K562 (cell line): ENCODE measurements around the gene BCL10. TPM values are rescaled to one million over a fixed set of nuclear protein-coding genes. Genes with fewer than 3 reads are reported as not detected.

Source experiments
- AFF4 ChIP-seq: sonication (generic); formaldehyde crosslinking; IDR thresholded peaks from 2 replicates; pipeline ENCODE4 v1.8.0; 2023; ENCODE audit warnings: mild to moderate bottlenecking, missing genetic modification reagents
- ARID2 ChIP-seq: fragments of 450-650 bp; IDR thresholded peaks from 2 replicates; pipeline ENCODE4 v1.6.1; 2017; ENCODE audit warnings: antibody characterized with exemption, mild to moderate bottlenecking
- DLX4 ChIP-seq: fragments of 250-450 bp; sonication (Bioruptor Pico); IDR thresholded peaks from 2 replicates; pipeline ENCODE4 v1.6.1; 2021; ENCODE audit warnings: mild to moderate bottlenecking
- DNMT1 ChIP-seq: fragments of 450-650 bp; IDR thresholded peaks from 2 replicates; pipeline ENCODE4 v1.6.1; 2016; ENCODE audit warnings: antibody characterized with exemption, mild to moderate bottlenecking
- GTF3C2 ChIP-seq: IDR thresholded peaks from 3 replicates; pipeline ENCODE4 v1.6.1; 2011; ENCODE audit warnings: borderline replicate concordance, mild to moderate bottlenecking, moderate library complexity; ENCODE audit not compliant: insufficient read length; ENCODE audit errors: extremely low read depth
- HCFC1 ChIP-seq: IDR thresholded peaks from 2 replicates; pipeline ENCODE4 v1.6.1; 2012; ENCODE audit warnings: low read depth, low read length, improper control_type of control experiment
- MEF2A ChIP-seq: IDR thresholded peaks from 2 replicates; pipeline ENCODE4 v1.6.1; 2011; ENCODE audit warnings: low read depth, mild to moderate bottlenecking, low read length, moderate library complexity; ENCODE audit not compliant: control insufficient read depth
- NONO ChIP-seq, 2 experiments: fragments of 200-400 bp in 1 of 2; fragments of 450-650 bp in 1 of 2; formaldehyde crosslinking in 1 of 2; IDR thresholded peaks; 2 replicates each; pipeline ENCODE4 v1.6.1; 2017; ENCODE audit warnings: low read depth in 2 of 2, mild to moderate bottlenecking in 2 of 2, moderate library complexity in 2 of 2, low read length in 1 of 2
- NR4A1 ChIP-seq, 2 experiments: fragments of 250-450 bp in 1 of 2; fragments of 450-650 bp in 1 of 2; sonication (Bioruptor Pico) in 1 of 2; IDR thresholded peaks; 2 replicates each; pipeline versions ENCODE4 v1.4.0 to v1.6.1; 2016 to 2020; ENCODE audit warnings: mild to moderate bottlenecking in 2 of 2, missing compliant biosample characterization in 1 of 2, missing genetic modification characterization in 1 of 2, moderate library complexity in 1 of 2
- SIX5 ChIP-seq, 2 experiments: IDR thresholded peaks; 2 replicates each; pipeline ENCODE4 v1.6.1; 2011; ENCODE audit warnings: low read length in 2 of 2, borderline replicate concordance in 1 of 2, low read depth in 1 of 2, mild to moderate bottlenecking in 1 of 2, moderate library complexity in 1 of 2; ENCODE audit not compliant: insufficient read depth in 1 of 2
- SRSF1 ChIP-seq: fragments of 200-400 bp; formaldehyde crosslinking; IDR thresholded peaks from 2 replicates; pipeline ENCODE4 v1.6.1; 2017; ENCODE audit warnings: mild to moderate bottlenecking, low read depth, low read length, moderate library complexity
- ZBTB34 ChIP-seq: fragments of 250-450 bp; sonication (Bioruptor Pico); IDR thresholded peaks from 2 replicates; pipeline ENCODE4 v1.8.0; 2021; ENCODE audit warnings: mild to moderate bottlenecking, moderate library complexity
- ZNF224 ChIP-seq: sonication (generic); formaldehyde crosslinking; IDR thresholded peaks from 2 replicates; pipeline ENCODE4 v1.8.0; 2022; ENCODE audit warnings: mild to moderate bottlenecking, missing genetic modification reagents
- ZNF274 ChIP-seq: IDR thresholded peaks from 2 replicates; pipeline ENCODE4 v1.6.1; 2011; ENCODE audit warnings: low read depth, mild to moderate bottlenecking, low read length, moderate library complexity, borderline replicate concordance
- ZNF316 ChIP-seq: fragments of 450-650 bp; IDR thresholded peaks from 2 replicates; pipeline ENCODE4 v1.6.1; 2016
- ZNF449 ChIP-seq: fragments of 250-450 bp; sonication (Bioruptor Pico); IDR thresholded peaks from 2 replicates; pipeline ENCODE4 v1.8.0; 2022; ENCODE audit warnings: moderate library complexity, mild to moderate bottlenecking, inconsistent platforms
- polyA plus RNA-seq, 8 experiments: library from polyadenylated mRNA; depleted of rRNA in 4 of 8; stranded (reverse) in 5 of 8; unstranded in 3 of 8; fragments of >200 nt; fragmentation: Nextera tagmentation in 2 of 8; fragmentation: Illumina TruSeq in 1 of 8; extraction: Ambion mirVana in 2 of 8; extraction: Trizol in 1 of 8; gene quantifications; 2 replicates each; pipeline versions ENCODE4 v1.2.1 to v1.2.3, GENCODE V29; 2011 to 2014; ENCODE audit warnings: inconsistent platforms in 1 of 8, missing spikeins in 1 of 8
- total RNA-seq, 7 experiments: library from RNA; depleted of rRNA in 6 of 7; stranded (reverse); fragments of >200 nt in 6 of 7; fragmentation: Illumina TruSeq in 2 of 7; extraction: Trizol in 2 of 7; gene quantifications; 2 replicates each; pipeline versions ENCODE4 v1.2.1 to v1.2.3, GENCODE V29; 2011 to 2021; ENCODE audit warnings: low replicate concordance in 1 of 7

Gene BCL10
- total and polyA plus RNA-seq, 9 of the 15 experiments (the other 6 are each of a cell fraction or from before 2014, with no cell fraction given) = 8.0 to 19.4 (median 12.3) TPM

- TF ChIP-seq GTF3C2 (no peak), AFF4 (no peak), ARID2 (no peak; the same call in 1 of the 2 replicates), HCFC1 (no peak), ZNF316 (no peak), NONO (IDR thresholded peaks at IDR 0.05; ENCODE audit: low read depth in 2 of 2, low read length in 1 of 2) (no peak), DLX4 (CRISPR knock-in tag) (no peak), SIX5 (IDR thresholded peaks at IDR 0.05; ENCODE audit: borderline replicate concordance in 1 of 2, insufficient read depth in 1 of 2, low read depth in 1 of 2, low read length in 2 of 2) (no peak), SRSF1 (no peak), MEF2A (no peak), ZNF449 (no peak), DNMT1 (no peak), NR4A1 (CRISPR knock-in tag; IDR thresholded peaks at IDR 0.05) (no peak), NR4A1 (tag; IDR thresholded peaks at IDR 0.05) (no peak), ZNF224 (CRISPR knock-in tag) (no peak), ZBTB34 (CRISPR knock-in tag) (no peak), ZNF274 (no peak)
These were observed 32.0 kb downstream of the BCL10 start (continued) for GRCh38 chr1:85244271-85245061.
